Measurements from ENCODE around the gene KRTAP4-7.
"Not testable (repeated sequence)": the region's sequence is repeated elsewhere in the genome, so short reads cannot be mapped to it uniquely, and the experiment has no call there.

KRTAP4-7 gene
- total RNA-seq: 0 reads per million in 3 donors

DNA sequence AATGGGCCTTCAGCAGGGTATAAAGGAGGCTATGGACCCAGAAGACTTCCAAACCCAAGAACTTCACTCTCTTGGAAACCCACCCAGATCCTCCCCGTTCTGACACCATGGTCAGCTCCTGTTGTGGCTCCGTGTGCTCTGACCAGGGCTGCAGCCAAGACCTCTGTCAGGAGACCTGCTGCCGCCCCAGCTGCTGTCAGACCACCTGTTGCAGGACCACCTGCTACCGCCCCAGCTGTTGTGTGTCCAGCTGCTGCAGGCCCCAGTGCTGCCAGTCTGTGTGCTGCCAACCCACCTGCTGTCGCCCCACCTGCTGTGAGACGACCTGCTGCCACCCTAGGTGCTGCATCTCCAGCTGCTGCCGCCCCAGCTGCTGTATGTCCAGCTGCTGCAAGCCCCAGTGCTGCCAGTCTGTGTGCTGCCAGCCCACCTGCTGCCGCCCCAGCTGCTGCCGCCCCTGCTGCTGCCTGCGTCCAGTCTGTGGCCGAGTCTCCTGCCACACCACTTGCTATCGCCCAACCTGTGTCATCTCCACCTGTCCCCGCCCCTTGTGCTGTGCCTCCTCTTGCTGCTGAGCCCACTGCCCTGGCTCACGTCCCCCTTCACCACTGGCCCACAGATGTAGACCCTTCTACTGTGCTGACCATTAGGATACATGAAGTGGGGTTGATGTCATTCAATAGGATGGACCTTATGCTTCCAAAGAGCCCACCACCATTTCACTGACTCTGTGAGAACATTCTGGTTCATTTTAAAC, at the start of gene KRTAP4-7:
Gene KRTAP4-7 (plus strand): TSS at position 51 of the 757 bp plus-strand sequence. CDS start 57 bp downstream, at position 108.
- DNase-seq; H3K27ac ChIP-seq (ENCODE audit: insufficient read depth, low read length, poor library complexity, severe bottlenecking); H3K4me1 ChIP-seq (ENCODE audit: control insufficient read depth, insufficient read depth, low read length, poor library complexity, severe bottlenecking): not testable (repeated sequence)

DNA sequence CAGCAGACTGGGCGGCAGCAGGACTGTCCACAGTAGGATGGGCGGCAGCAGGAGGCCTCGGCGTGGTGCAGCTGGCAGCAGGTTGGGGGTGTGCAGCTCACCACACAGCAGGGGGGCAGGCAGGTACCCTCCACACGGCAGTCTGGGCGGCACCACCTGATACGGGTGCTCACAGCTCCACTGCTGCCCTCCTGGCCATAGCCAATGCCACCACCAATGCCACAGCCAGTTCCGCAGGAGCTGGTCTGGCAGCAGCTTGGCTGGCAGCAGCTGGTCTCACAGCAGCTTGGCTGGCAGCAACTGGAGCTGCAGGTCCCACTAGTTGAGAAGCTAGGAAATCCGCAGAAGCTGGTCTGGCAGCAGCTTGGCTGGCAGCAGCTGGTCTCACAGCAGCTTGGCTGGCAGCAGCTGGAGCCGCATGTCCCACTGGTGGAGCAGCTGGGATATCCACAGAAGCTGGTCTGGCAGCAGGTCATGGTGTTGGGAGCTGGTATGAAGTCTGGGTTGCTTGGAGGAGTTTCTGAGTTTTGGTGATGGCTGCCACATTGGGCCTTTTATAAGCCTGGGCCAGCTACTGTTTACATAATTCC, 49.5 kb upstream of the KRTAP4-7 start, which contains the start of gene KRTAP1-3:
Gene KRTAP1-3 (minus strand): TSS at position 529 of the 590 bp plus-strand sequence. CDS start 53 bp downstream, at position 476.
- H3K27ac ChIP-seq (ENCODE audit: insufficient read depth, low read length, poor library complexity, severe bottlenecking); DNase-seq; H3K27me3 ChIP-seq (replicated peaks; ENCODE audit: control insufficient read depth, insufficient read depth, low read length, poor library complexity, severe bottlenecking); H3K4me3 ChIP-seq (ENCODE audit: insufficient read depth, low read depth, low read length, poor library complexity, severe bottlenecking); H3K9me3 ChIP-seq (ENCODE audit: control insufficient read depth, low read length); H3K36me3 ChIP-seq (ENCODE audit: control insufficient read depth, insufficient read depth, low read length); H3K4me1 ChIP-seq (ENCODE audit: control insufficient read depth, insufficient read depth, low read length, poor library complexity, severe bottlenecking): not testable (repeated sequence)

More for the DNA sequence above, at the start of gene KRTAP4-7:
- not testable (repeated sequence) for H3K9me3 ChIP-seq (ENCODE audit: control insufficient read depth, low read length); H3K27me3 ChIP-seq (replicated peaks; ENCODE audit: control insufficient read depth, insufficient read depth, low read length, poor library complexity, severe bottlenecking); H3K36me3 ChIP-seq (ENCODE audit: control insufficient read depth, insufficient read depth, low read length); H3K4me3 ChIP-seq (ENCODE audit: insufficient read depth, low read depth, low read length, poor library complexity, severe bottlenecking)

DNA sequence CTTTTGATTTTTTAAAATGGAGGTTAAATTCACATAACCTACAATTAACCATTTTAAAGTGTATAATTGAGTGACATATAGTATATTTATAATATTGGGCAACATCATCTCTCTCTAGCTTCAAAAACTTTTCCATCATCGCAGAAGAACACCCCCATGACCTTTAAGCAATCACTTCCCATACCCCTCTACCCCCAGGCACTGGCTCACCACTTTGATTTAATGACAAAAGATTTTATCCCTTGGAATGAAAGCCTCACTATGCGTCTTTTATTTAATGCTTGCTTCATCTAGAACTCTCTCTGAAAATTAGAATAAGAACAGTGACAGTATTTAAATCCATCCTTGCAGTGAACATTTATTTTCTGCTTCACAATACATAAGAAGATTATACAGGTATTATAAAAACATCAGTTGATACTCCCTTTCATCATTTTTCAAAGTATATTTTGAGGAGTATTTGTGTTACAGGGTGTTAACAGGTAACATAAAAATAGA, 46.0 kb upstream of the KRTAP4-7 start:
- Histone ChIP-seq H3K9me3 (ENCODE audit: control insufficient read depth, low read length) (no peaks in the 10 kb centered on the region), H3K36me3 (ENCODE audit: control insufficient read depth, insufficient read depth, low read length) (no peaks in the 10 kb centered on the region), H3K27ac (ENCODE audit: insufficient read depth, low read length, poor library complexity, severe bottlenecking) (no peak overlapping the region), H3K4me3 (ENCODE audit: insufficient read depth, low read depth, low read length, poor library complexity, severe bottlenecking) (no peak overlapping the region), H3K4me1 (ENCODE audit: control insufficient read depth, insufficient read depth, low read length, poor library complexity, severe bottlenecking) (no peaks in the 10 kb centered on the region), H3K27me3 (replicated peaks; ENCODE audit: control insufficient read depth, insufficient read depth, low read length, poor library complexity, severe bottlenecking) (no peaks in the 10 kb centered on the region)
- no peak for DNase-seq

GRCh38 chr17:41040783-41041571, 43.0 kb upstream of the KRTAP4-7 start, which contains the start of gene KRTAP1-1:
Gene KRTAP1-1 (minus strand): TSS chr17:41041450. CDS start chr17:41041397, 53 bp downstream.
- H3K4me3 ChIP-seq (ENCODE audit: insufficient read depth, low read depth, low read length, poor library complexity, severe bottlenecking); H3K27ac ChIP-seq (ENCODE audit: insufficient read depth, low read length, poor library complexity, severe bottlenecking); H3K4me1 ChIP-seq (ENCODE audit: control insufficient read depth, insufficient read depth, low read length, poor library complexity, severe bottlenecking); H3K27me3 ChIP-seq (replicated peaks; ENCODE audit: control insufficient read depth, insufficient read depth, low read length, poor library complexity, severe bottlenecking); H3K9me3 ChIP-seq (ENCODE audit: control insufficient read depth, low read length); H3K36me3 ChIP-seq (ENCODE audit: control insufficient read depth, insufficient read depth, low read length); DNase-seq: not testable (repeated sequence)

- Histone ChIP-seq H3K27me3 (replicated peaks; ENCODE audit: control insufficient read depth, insufficient read depth, low read length, poor library complexity, severe bottlenecking) (no peaks in the 10 kb centered on the region), H3K36me3 (ENCODE audit: control insufficient read depth, insufficient read depth, low read length) (no peaks in the 10 kb centered on the region), H3K4me3 (ENCODE audit: insufficient read depth, low read depth, low read length, poor library complexity, severe bottlenecking) (no peak overlapping the region), H3K4me1 (ENCODE audit: control insufficient read depth, insufficient read depth, low read length, poor library complexity, severe bottlenecking) (no peaks in the 10 kb centered on the region), H3K9me3 (ENCODE audit: control insufficient read depth, low read length) (no peaks in the 10 kb centered on the region), H3K27ac (ENCODE audit: insufficient read depth, low read length, poor library complexity, severe bottlenecking) (no peak overlapping the region)
- no peak for DNase-seq
These were observed 41.0 kb upstream of the KRTAP4-7 start for GRCh38 chr17:41042953-41043352.

DNA sequence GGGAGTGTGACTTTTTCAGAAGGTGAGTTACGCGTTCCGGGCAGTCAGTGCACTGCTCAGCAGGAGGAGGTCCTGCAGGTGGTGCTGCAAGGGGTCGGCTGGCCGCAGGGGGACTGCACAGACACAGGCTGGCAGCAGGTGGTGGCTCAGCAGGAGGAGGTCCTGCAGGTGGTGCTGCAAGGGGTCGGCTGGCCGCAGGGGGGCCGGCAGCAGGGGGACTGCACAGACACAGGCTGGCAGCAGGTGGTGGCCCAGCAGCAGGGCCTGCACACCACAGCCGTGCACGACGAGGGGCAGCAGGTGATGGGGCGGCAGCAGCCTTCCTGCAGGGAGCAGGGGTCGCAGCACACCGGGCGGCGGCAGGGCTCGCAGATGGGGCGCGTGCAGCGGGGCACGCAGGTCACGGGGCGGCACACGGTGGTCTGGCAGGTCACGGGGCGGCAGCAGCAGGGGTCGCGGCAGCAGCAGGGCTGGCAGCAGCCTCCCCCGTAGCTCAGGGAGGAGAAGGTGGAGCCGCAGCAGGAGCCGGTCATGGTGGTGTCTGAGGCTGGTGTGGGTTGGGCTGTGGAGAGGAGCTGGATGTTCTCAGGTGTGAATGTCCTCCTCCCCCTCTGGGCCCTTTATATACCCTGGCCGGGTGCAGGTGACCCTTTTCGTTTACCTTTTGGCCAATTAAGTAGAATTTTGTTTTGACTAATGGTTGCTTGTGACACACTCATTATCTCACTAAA, 37.0 kb upstream of the KRTAP4-7 start, which contains the start of gene KRTAP2-1:
Gene KRTAP2-1 (minus strand): TSS at position 582 of the 731 bp plus-strand sequence. CDS start 49 bp downstream, at position 533.
- not testable (repeated sequence) for H3K9me3 ChIP-seq (ENCODE audit: control insufficient read depth, low read length); DNase-seq; H3K27ac ChIP-seq (ENCODE audit: insufficient read depth, low read length, poor library complexity, severe bottlenecking); H3K4me1 ChIP-seq (ENCODE audit: control insufficient read depth, insufficient read depth, low read length, poor library complexity, severe bottlenecking); H3K27me3 ChIP-seq (replicated peaks; ENCODE audit: control insufficient read depth, insufficient read depth, low read length, poor library complexity, severe bottlenecking); H3K36me3 ChIP-seq (ENCODE audit: control insufficient read depth, insufficient read depth, low read length); H3K4me3 ChIP-seq (ENCODE audit: insufficient read depth, low read depth, low read length, poor library complexity, severe bottlenecking)

DNA sequence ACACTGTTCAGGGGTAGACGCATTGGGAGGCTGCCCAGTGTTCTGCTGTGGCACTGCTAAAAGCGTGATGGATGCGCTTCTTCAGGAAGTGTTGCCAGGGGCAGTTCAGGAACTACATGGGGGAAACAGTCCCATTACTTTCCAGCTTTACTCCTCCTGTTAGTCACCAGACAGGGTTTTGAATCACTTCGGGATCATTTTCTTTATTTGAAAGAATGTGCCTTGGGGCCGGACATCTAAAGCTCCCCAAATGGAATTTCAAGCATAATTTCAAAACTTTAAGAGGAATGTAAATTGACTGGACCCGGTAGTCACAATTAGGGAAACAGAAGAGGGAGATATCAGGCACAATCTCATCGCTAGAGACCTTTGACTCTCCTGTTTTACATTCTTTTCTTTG, 35.5 kb upstream of the KRTAP4-7 start:
- Histone ChIP-seq H3K27ac (ENCODE audit: insufficient read depth, low read length, poor library complexity, severe bottlenecking) (no peak overlapping the region), H3K4me1 (ENCODE audit: control insufficient read depth, insufficient read depth, low read length, poor library complexity, severe bottlenecking) (no peaks in the 10 kb centered on the region), H3K36me3 (ENCODE audit: control insufficient read depth, insufficient read depth, low read length) (no peaks in the 10 kb centered on the region), H3K4me3 (ENCODE audit: insufficient read depth, low read depth, low read length, poor library complexity, severe bottlenecking) (no peak overlapping the region), H3K27me3 (replicated peaks; ENCODE audit: control insufficient read depth, insufficient read depth, low read length, poor library complexity, severe bottlenecking) (no peaks in the 10 kb centered on the region), H3K9me3 (ENCODE audit: control insufficient read depth, low read length) (no peaks in the 10 kb centered on the region)
- DNase-seq: no peak

GRCh38 chr17:41049110-41049509, 34.8 kb upstream of the KRTAP4-7 start:
- Histone ChIP-seq H3K27ac (ENCODE audit: insufficient read depth, low read length, poor library complexity, severe bottlenecking) (no peak overlapping the region), H3K4me3 (ENCODE audit: insufficient read depth, low read depth, low read length, poor library complexity, severe bottlenecking) (no peak overlapping the region), H3K27me3 (replicated peaks; ENCODE audit: control insufficient read depth, insufficient read depth, low read length, poor library complexity, severe bottlenecking) (no peaks in the 10 kb centered on the region), H3K4me1 (ENCODE audit: control insufficient read depth, insufficient read depth, low read length, poor library complexity, severe bottlenecking) (no peaks in the 10 kb centered on the region), H3K9me3 (ENCODE audit: control insufficient read depth, low read length) (no peaks in the 10 kb centered on the region), H3K36me3 (ENCODE audit: control insufficient read depth, insufficient read depth, low read length) (no peaks in the 10 kb centered on the region)
- no peak for DNase-seq

- H3K9me3 ChIP-seq (ENCODE audit: control insufficient read depth, low read length): no peaks in the 10 kb centered on the region
- H3K4me3 ChIP-seq (ENCODE audit: insufficient read depth, low read depth, low read length, poor library complexity, severe bottlenecking): no peak overlapping the region
- no peak overlapping the region for H3K27ac ChIP-seq (ENCODE audit: insufficient read depth, low read length, poor library complexity, severe bottlenecking)
- no peaks in the 10 kb centered on the region for H3K27me3 ChIP-seq (replicated peaks; ENCODE audit: control insufficient read depth, insufficient read depth, low read length, poor library complexity, severe bottlenecking)
- no peaks in the 10 kb centered on the region for H3K4me1 ChIP-seq (ENCODE audit: control insufficient read depth, insufficient read depth, low read length, poor library complexity, severe bottlenecking)
- no peaks in the 10 kb centered on the region for H3K36me3 ChIP-seq (ENCODE audit: control insufficient read depth, insufficient read depth, low read length)
- DNase-seq: no peak
These were observed 31.4 kb upstream of the KRTAP4-7 start for GRCh38 chr17:41052566-41052965.
